Measurements from ENCODE around the gene HRH3.

The HRH3 gene

GRCh38 chr20:62243906-62244515, 23.9 kb upstream of the HRH3 start:
- DNase-seq: no peak

- DNase-seq: no peak
These were observed 23.0 kb upstream of the HRH3 start for GRCh38 chr20:62243106-62243505.

- DNase-seq: no peak
These were observed 22.1 kb upstream of the HRH3 start for GRCh38 chr20:62242176-62242575.

GRCh38 chr20:62241506-62241905, 21.4 kb upstream of the HRH3 start:
- no peak for DNase-seq

GRCh38 chr20:62240020-62240685, 20.1 kb upstream of the HRH3 start:
- DNase-seq: no peak

GRCh38 chr20:62239278-62239879, 19.3 kb upstream of the HRH3 start:
- no peak for DNase-seq

GRCh38 chr20:62238569-62239277, 18.6 kb upstream of the HRH3 start:
- no peak for DNase-seq

- DNase-seq: peak; percentile 86
These were observed 17.9 kb upstream of the HRH3 start, which contains the start of gene OSBPL2 for GRCh38 chr20:62237801-62238568. TSS of gene OSBPL2 (plus strand) at chr20:62238521. CDS start at chr20:62256185, 17,664 bp downstream.

- no peak for DNase-seq
These were observed 17.4 kb upstream of the HRH3 start for GRCh38 chr20:62237514-62237800.

GRCh38 chr20:62236766-62237513, 16.9 kb upstream of the HRH3 start:
- DNase-seq: no peak

GRCh38 chr20:62236200-62236599, 16.1 kb upstream of the HRH3 start:
- no peak for DNase-seq

GRCh38 chr20:62235777-62236157, 15.7 kb upstream of the HRH3 start:
- DNase-seq: no peak

GRCh38 chr20:62235001-62235776, 15.1 kb upstream of the HRH3 start:
- DNase-seq: no peak

- DNase-seq: no peak
These were observed 14.3 kb upstream of the HRH3 start for GRCh38 chr20:62234339-62234738.

- no peak for DNase-seq
These were observed 13.6 kb upstream of the HRH3 start for GRCh38 chr20:62233684-62234083.

- no peak for DNase-seq
These were observed 12.9 kb upstream of the HRH3 start for GRCh38 chr20:62232770-62233645.

GRCh38 chr20:62232194-62232593, 12.1 kb upstream of the HRH3 start:
- no peak for DNase-seq

- no peak for DNase-seq
These were observed 11.2 kb upstream of the HRH3 start for GRCh38 chr20:62231292-62231691.

GRCh38 chr20:62230696-62231095, 10.6 kb upstream of the HRH3 start:
- DNase-seq: no peak

- no peak for DNase-seq
These were observed 10.2 kb upstream of the HRH3 start for GRCh38 chr20:62230276-62230675.

- no peak for DNase-seq
These were observed 9.6 kb upstream of the HRH3 start for GRCh38 chr20:62229667-62230066.
